ENCODE measurements around the gene ELAVL3.
"Not testable (repeated sequence)": the region's sequence is repeated elsewhere in the genome, so short reads cannot be mapped to it uniquely, and the experiment has no call there.

The ELAVL3 gene

DNA sequence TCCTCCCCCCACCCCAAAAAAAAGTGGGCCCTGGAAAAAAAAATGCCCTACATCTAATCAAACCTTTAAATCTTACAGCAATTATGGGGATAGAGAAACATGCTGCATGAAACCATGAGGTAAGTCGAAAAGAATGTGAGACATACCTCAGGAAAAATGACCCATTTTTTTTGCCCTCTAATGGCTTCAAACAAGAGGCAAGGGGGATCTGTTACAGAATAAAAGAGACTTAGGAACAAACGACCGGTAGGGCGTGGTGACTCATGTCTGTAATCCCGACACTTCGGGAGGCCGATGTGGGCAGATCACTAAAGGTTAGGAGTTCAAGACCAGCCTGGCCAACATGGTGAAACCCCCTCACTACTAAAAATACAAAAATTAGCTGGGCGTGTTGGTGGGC lies 70.2 kb downstream of the ELAVL3 start (continued):
- TF ChIP-seq, protein P1, sequence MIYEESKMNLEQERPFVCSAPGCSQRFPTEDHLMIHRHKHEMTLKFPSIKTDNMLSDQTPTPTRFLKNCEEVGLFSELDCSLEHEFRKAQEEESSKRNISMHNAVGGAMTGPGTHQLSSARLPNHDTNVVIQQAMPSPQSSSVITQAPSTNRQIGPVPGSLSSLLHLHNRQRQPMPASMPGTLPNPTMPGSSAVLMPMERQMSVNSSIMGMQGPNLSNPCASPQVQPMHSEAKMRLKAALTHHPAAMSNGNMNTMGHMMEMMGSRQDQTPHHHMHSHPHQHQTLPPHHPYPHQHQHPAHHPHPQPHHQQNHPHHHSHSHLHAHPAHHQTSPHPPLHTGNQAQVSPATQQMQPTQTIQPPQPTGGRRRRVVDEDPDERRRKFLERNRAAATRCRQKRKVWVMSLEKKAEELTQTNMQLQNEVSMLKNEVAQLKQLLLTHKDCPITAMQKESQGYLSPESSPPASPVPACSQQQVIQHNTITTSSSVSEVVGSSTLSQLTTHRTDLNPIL (CRISPR knock-in tag; IDR thresholded peaks at IDR 0.05; ENCODE audit: low read depth): no peak
- no peak for TF ChIP-seq TCF4 (CRISPR knock-in tag; IDR thresholded peaks at IDR 0.05; ENCODE audit: borderline replicate concordance)
- no peak for TF ChIP-seq RARB (CRISPR knock-in tag; IDR thresholded peaks at IDR 0.05)
- TF ChIP-seq, protein P2, sequence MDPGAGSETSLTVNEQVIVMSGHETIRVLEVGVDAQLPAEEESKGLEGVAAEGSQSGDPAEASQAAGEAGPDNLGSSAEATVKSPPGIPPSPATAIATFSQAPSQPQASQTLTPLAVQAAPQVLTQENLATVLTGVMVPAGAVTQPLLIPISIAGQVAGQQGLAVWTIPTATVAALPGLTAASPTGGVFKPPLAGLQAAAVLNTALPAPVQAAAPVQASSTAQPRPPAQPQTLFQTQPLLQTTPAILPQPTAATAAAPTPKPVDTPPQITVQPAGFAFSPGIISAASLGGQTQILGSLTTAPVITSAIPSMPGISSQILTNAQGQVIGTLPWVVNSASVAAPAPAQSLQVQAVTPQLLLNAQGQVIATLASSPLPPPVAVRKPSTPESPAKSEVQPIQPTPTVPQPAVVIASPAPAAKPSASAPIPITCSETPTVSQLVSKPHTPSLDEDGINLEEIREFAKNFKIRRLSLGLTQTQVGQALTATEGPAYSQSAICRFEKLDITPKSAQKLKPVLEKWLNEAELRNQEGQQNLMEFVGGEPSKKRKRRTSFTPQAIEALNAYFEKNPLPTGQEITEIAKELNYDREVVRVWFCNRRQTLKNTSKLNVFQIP (CRISPR knock-in tag; IDR thresholded peaks at IDR 0.05; ENCODE audit: borderline replicate concordance, low read depth): no peak
- TF ChIP-seq ZNF8 (CRISPR knock-in tag; IDR thresholded peaks at IDR 0.05): no peak
- no peak for TF ChIP-seq ARNTL (CRISPR knock-in tag; IDR thresholded peaks at IDR 0.05; ENCODE audit: borderline replicate concordance, low read depth)
- no peak for TF ChIP-seq ZFP30 (CRISPR knock-in tag; IDR thresholded peaks at IDR 0.05)
- TF ChIP-seq ZNF70 (CRISPR knock-in tag; IDR thresholded peaks at IDR 0.05): no peak
- TF ChIP-seq, protein P3, sequence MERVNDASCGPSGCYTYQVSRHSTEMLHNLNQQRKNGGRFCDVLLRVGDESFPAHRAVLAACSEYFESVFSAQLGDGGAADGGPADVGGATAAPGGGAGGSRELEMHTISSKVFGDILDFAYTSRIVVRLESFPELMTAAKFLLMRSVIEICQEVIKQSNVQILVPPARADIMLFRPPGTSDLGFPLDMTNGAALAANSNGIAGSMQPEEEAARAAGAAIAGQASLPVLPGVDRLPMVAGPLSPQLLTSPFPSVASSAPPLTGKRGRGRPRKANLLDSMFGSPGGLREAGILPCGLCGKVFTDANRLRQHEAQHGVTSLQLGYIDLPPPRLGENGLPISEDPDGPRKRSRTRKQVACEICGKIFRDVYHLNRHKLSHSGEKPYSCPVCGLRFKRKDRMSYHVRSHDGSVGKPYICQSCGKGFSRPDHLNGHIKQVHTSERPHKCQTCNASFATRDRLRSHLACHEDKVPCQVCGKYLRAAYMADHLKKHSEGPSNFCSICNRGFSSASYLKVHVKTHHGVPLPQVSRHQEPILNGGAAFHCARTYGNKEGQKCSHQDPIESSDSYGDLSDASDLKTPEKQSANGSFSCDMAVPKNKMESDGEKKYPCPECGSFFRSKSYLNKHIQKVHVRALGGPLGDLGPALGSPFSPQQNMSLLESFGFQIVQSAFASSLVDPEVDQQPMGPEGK (CRISPR knock-in tag; IDR thresholded peaks at IDR 0.05; ENCODE audit: borderline replicate concordance): no peak

DNA sequence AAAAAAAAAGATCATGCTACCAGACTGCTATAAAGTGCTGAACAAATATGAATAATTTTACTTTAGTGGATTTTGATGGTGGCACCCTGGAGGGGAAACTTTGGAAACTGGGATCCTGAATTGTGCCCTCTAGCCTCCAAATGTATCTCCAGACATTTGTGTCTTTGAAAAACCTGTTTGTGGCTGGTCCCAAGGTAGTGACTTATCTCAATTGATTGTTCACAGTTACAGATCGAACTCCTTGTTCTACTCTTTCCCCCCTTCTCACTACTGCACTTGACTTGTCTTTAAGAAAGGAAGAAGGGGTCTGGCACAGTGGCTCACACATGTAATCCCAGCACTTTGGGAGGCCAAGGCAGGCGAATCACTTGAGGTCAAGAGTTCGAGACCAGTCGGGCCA lies 72.3 kb downstream of the ELAVL3 start:
- no peak for ATAC-seq
- TF ChIP-seq RARB (CRISPR knock-in tag; IDR thresholded peaks at IDR 0.05) (no peak), ZFP3 (CRISPR knock-in tag; IDR thresholded peaks at IDR 0.05) (no peak), ISL1 (CRISPR knock-in tag; IDR thresholded peaks at IDR 0.05) (no peak), GLIS3 (CRISPR knock-in tag; IDR thresholded peaks at IDR 0.05) (no peak), ESRRG (CRISPR knock-in tag; IDR thresholded peaks at IDR 0.05) (no peak), SNAI2 (CRISPR knock-in tag; IDR thresholded peaks at IDR 0.05) (no peak), CSDC2 (CRISPR knock-in tag; IDR thresholded peaks at IDR 0.05) (no peak), ZNF8 (CRISPR knock-in tag; IDR thresholded peaks at IDR 0.05) (no peak), TOX (CRISPR knock-in tag; IDR thresholded peaks at IDR 0.05; ENCODE audit: borderline replicate concordance) (no peak), ZC3H10 (CRISPR knock-in tag; IDR thresholded peaks at IDR 0.05) (no peak)
- TF ChIP-seq, protein P4, sequence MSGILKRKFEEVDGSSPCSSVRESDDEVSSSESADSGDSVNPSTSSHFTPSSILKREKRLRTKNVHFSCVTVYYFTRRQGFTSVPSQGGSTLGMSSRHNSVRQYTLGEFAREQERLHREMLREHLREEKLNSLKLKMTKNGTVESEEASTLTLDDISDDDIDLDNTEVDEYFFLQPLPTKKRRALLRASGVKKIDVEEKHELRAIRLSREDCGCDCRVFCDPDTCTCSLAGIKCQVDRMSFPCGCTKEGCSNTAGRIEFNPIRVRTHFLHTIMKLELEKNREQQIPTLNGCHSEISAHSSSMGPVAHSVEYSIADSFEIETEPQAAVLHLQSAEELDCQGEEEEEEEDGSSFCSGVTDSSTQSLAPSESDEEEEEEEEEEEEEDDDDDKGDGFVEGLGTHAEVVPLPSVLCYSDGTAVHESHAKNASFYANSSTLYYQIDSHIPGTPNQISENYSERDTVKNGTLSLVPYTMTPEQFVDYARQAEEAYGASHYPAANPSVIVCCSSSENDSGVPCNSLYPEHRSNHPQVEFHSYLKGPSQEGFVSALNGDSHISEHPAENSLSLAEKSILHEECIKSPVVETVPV (CRISPR knock-in tag; IDR thresholded peaks at IDR 0.05): no peak
- TF ChIP-seq, protein P5, sequence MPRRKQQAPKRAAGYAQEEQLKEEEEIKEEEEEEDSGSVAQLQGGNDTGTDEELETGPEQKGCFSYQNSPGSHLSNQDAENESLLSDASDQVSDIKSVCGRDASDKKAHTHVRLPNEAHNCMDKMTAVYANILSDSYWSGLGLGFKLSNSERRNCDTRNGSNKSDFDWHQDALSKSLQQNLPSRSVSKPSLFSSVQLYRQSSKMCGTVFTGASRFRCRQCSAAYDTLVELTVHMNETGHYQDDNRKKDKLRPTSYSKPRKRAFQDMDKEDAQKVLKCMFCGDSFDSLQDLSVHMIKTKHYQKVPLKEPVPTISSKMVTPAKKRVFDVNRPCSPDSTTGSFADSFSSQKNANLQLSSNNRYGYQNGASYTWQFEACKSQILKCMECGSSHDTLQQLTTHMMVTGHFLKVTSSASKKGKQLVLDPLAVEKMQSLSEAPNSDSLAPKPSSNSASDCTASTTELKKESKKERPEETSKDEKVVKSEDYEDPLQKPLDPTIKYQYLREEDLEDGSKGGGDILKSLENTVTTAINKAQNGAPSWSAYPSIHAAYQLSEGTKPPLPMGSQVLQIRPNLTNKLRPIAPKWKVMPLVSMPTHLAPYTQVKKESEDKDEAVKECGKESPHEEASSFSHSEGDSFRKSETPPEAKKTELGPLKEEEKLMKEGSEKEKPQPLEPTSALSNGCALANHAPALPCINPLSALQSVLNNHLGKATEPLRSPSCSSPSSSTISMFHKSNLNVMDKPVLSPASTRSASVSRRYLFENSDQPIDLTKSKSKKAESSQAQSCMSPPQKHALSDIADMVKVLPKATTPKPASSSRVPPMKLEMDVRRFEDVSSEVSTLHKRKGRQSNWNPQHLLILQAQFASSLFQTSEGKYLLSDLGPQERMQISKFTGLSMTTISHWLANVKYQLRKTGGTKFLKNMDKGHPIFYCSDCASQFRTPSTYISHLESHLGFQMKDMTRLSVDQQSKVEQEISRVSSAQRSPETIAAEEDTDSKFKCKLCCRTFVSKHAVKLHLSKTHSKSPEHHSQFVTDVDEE (CRISPR knock-in tag; IDR thresholded peaks at IDR 0.05): no peak
- TF ChIP-seq, protein P1 (CRISPR knock-in tag; IDR thresholded peaks at IDR 0.05; ENCODE audit: low read depth): no peak

DNA sequence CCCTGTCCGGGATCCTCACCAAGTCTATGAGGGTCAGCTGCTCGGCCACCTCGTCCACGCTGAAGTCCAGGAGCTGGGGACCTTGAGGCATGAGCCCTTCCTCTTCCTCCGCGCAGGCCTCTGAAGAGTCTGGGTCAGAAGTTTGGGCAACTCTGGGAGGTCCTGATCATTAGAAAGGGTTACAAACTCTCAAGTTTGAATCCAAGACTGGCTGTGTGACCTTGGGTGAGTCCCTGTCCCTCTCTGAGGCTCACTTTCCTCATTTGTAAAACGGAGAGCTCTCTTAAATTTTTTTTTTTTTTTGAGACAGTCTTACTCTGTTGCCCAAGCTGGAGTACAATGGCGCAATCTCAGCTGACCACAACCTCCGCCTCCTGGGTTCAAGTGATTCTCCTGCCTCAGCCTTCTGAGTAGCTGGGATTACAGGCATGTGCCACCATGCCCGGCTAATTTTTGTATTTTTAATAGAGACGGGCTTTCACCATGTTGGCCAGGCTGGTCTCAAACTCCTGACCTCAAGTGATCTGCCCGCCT lies 74.1 kb downstream of the ELAVL3 start:
- ATAC-seq: not testable (repeated sequence)
